ENCODE measurements around the gene TMEM217. TPM values are rescaled to one million over a fixed set of nuclear protein-coding genes. Genes with fewer than 3 reads are reported as not detected.
A peak's percentile ranks its signal among the peaks of the same experiment; 100 is the strongest.

Gene TMEM217
- total RNA-seq, 1 donor = 3.3 TPM

- no peak for TF ChIP-seq CTCF (IDR thresholded peaks at IDR 0.05; ENCODE audit: extremely low read depth, low read depth, low read length)
- Histone ChIP-seq H3K36me3 (ENCODE audit: insufficient read depth, low read length) (no peaks in the 10 kb centered on the region), H2AFZ (ENCODE audit: low read length) (peak overlapping the region; percentile 96), H4K20me1 (ENCODE audit: insufficient read depth, low read length) (no peaks in the 10 kb centered on the region), H3K27ac (ENCODE audit: low read depth, low read length) (no peak overlapping the region), H3K4me2 (ENCODE audit: insufficient read depth, low read length) (peak overlapping the region; percentile 89), H3K27me3 (ENCODE audit: insufficient read depth, low read length) (no peaks in the 10 kb centered on the region), H3K9me3 (ENCODE audit: low read depth, low read length) (no peaks in the 10 kb centered on the region), H3K4me3 (ENCODE audit: insufficient read depth, low read length) (peak overlapping the region; percentile 79), H3K79me2 (ENCODE audit: insufficient read depth, low read length) (no peaks in the 10 kb centered on the region), H3K4me1 (ENCODE audit: insufficient read depth, low read length) (peaks cover 3% of the 10 kb centered on the region)
- DNase-seq (ENCODE audit: insufficient read length, low spot score, missing footprints) = no peak
These were observed 35.0 kb downstream of the TMEM217 start for GRCh38 chr6:37222992-37223391.

- H3K27me3 ChIP-seq (ENCODE audit: insufficient read depth, low read length) = no peaks in the 10 kb centered on the region
- no peaks in the 10 kb centered on the region for H3K9me3 ChIP-seq (ENCODE audit: low read depth, low read length)
- peak; percentile 89 for DNase-seq (ENCODE audit: insufficient read length, low spot score, missing footprints)
- H2AFZ ChIP-seq (ENCODE audit: low read length) = peak overlapping the region; percentile 96
- H3K27ac ChIP-seq (ENCODE audit: low read depth, low read length) = no peak overlapping the region
- peaks cover 3% of the 10 kb centered on the region for H3K4me1 ChIP-seq (ENCODE audit: insufficient read depth, low read length)
- H3K4me2 ChIP-seq (ENCODE audit: insufficient read depth, low read length) = peak overlapping the region; percentile 89
- TF ChIP-seq CTCF (IDR thresholded peaks at IDR 0.05; ENCODE audit: extremely low read depth, low read depth, low read length) = no peak
- H4K20me1 ChIP-seq (ENCODE audit: insufficient read depth, low read length) = no peaks in the 10 kb centered on the region
- no peaks in the 10 kb centered on the region for H3K79me2 ChIP-seq (ENCODE audit: insufficient read depth, low read length)
- peak overlapping the region; percentile 79 for H3K4me3 ChIP-seq (ENCODE audit: insufficient read depth, low read length)
- H3K36me3 ChIP-seq (ENCODE audit: insufficient read depth, low read length) = no peaks in the 10 kb centered on the region
These were observed 35.6 kb downstream of the TMEM217 start for GRCh38 chr6:37222125-37222967.

DNA sequence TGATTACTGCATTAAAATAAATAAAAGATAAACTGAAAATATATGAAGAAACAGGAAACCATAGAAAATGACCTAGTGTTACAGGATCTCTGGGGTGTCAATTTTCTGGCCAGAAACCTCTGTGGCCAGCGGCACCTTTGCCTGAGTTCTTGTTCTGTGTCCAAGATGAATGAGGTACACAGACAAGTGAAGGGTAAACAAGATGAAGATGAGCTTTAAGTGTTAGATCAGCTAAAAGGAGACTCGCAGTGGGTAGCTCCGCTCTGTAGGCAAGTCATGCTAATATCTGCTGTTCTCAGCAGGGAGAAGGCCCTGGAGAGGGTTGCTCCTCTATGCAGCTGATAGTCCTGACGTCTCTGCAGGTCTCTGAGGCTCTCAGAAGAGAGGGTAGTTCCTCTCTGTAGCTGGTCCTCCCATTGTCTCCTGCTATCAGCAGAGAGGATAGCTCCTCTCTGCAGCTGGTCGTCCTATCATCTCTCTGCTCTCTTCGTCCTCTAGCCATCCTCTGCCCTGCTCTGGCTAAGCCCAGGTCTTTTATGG lies 36.3 kb downstream of the TMEM217 start:
- H3K4me3 ChIP-seq (ENCODE audit: insufficient read depth, low read length) = peak overlapping the region; percentile 79
- H2AFZ ChIP-seq (ENCODE audit: low read length) = peak overlapping the region; percentile 96
- no peaks in the 10 kb centered on the region for H3K79me2 ChIP-seq (ENCODE audit: insufficient read depth, low read length)
- no peaks in the 10 kb centered on the region for H3K9me3 ChIP-seq (ENCODE audit: low read depth, low read length)
- no peaks in the 10 kb centered on the region for H3K36me3 ChIP-seq (ENCODE audit: insufficient read depth, low read length)
- H4K20me1 ChIP-seq (ENCODE audit: insufficient read depth, low read length) = no peaks in the 10 kb centered on the region
- DNase-seq (ENCODE audit: insufficient read length, low spot score, missing footprints) = no peak
- peaks cover 3% of the 10 kb centered on the region for H3K4me1 ChIP-seq (ENCODE audit: insufficient read depth, low read length)
- no peak overlapping the region for H3K27ac ChIP-seq (ENCODE audit: low read depth, low read length)
- no peak for TF ChIP-seq CTCF (IDR thresholded peaks at IDR 0.05; ENCODE audit: extremely low read depth, low read depth, low read length)
- H3K27me3 ChIP-seq (ENCODE audit: insufficient read depth, low read length) = no peaks in the 10 kb centered on the region
- peak overlapping the region; percentile 89 for H3K4me2 ChIP-seq (ENCODE audit: insufficient read depth, low read length)

GRCh38 chr6:37218511-37218910 lies 39.4 kb downstream of the TMEM217 start:
- H3K4me1 ChIP-seq (ENCODE audit: insufficient read depth, low read length) = peaks cover 3% of the 10 kb centered on the region

More at GRCh38 chr6:37218511-37218910, 39.4 kb downstream of the TMEM217 start:
- Histone ChIP-seq H3K79me2 (ENCODE audit: insufficient read depth, low read length) (no peaks in the 10 kb centered on the region), H3K9me3 (ENCODE audit: low read depth, low read length) (no peaks in the 10 kb centered on the region), H3K4me3 (ENCODE audit: insufficient read depth, low read length) (no peak overlapping the region), H3K4me2 (ENCODE audit: insufficient read depth, low read length) (no peak overlapping the region), H3K27me3 (ENCODE audit: insufficient read depth, low read length) (no peaks in the 10 kb centered on the region), H2AFZ (ENCODE audit: low read length) (peak overlapping the region; percentile 8), H3K36me3 (ENCODE audit: insufficient read depth, low read length) (no peaks in the 10 kb centered on the region), H3K27ac (ENCODE audit: low read depth, low read length) (no peak overlapping the region), H4K20me1 (ENCODE audit: insufficient read depth, low read length) (no peaks in the 10 kb centered on the region)
- no peak for TF ChIP-seq CTCF (IDR thresholded peaks at IDR 0.05; ENCODE audit: extremely low read depth, low read depth, low read length)
- DNase-seq (ENCODE audit: insufficient read length, low spot score, missing footprints) = no peak
